ENCODE data around the gene TAF11L8. TPM values are rescaled to one million over a fixed set of nuclear protein-coding genes. Genes with fewer than 3 reads are reported as not detected.

Gene TAF11L8
- total and polyA plus RNA-seq, 2 of the 8 experiments (the other 6 are each of a cell fraction or from before 2014, with no cell fraction given) = not detected

Small RNAs within 50 kb of the gene (small RNA-seq; reads per million reads assigned to genes)
- gene AC233724.3 (ENCODE audit: insufficient read depth) (not detected), gene AC233724.6 (ENCODE audit: insufficient read depth) (not detected), gene AC233724.7 (ENCODE audit: insufficient read depth) (not detected)

Other genes starting within 250 kb of the TAF11L8 start
- gene TAF11L2, start 92.7 kb downstream of the TAF11L8 start, total RNA-seq (2021; fragmentation: NEBNext Ultra II Directional; extraction: Animal tissue kit (Norgen Biotek cat#: 25700)) = not detected in 2 replicates
- not detected in 2 replicates for gene TAF11L2, start 92.7 kb downstream of the TAF11L8 start, polyA plus RNA-seq (2011; rRNA removed)
- not detected in 2 replicates for gene TAF11L3, start 72.6 kb downstream of the TAF11L8 start, total RNA-seq (2021; fragmentation: NEBNext Ultra II Directional; extraction: Animal tissue kit (Norgen Biotek cat#: 25700))
- gene TAF11L3, start 72.6 kb downstream of the TAF11L8 start, polyA plus RNA-seq (2011; rRNA removed) = not detected in 2 replicates
- gene TAF11L4, start 69.2 kb downstream of the TAF11L8 start, total RNA-seq (2021; fragmentation: NEBNext Ultra II Directional; extraction: Animal tissue kit (Norgen Biotek cat#: 25700)) = not detected in 2 replicates
- gene TAF11L4, start 69.2 kb downstream of the TAF11L8 start, polyA plus RNA-seq (2011; rRNA removed) = not detected in 2 replicates
- gene TAF11L5, start 65.7 kb downstream of the TAF11L8 start, total RNA-seq (2021; fragmentation: NEBNext Ultra II Directional; extraction: Animal tissue kit (Norgen Biotek cat#: 25700)) = not detected in 2 replicates
- gene TAF11L5, start 65.7 kb downstream of the TAF11L8 start, polyA plus RNA-seq (2011; rRNA removed) = not detected in 2 replicates
- gene TAF11L6, start 62.3 kb downstream of the TAF11L8 start, total RNA-seq (2021; fragmentation: NEBNext Ultra II Directional; extraction: Animal tissue kit (Norgen Biotek cat#: 25700)) = not detected in 2 replicates
- gene TAF11L6, start 62.3 kb downstream of the TAF11L8 start, polyA plus RNA-seq (2011; rRNA removed) = not detected in 2 replicates
- not detected in 2 replicates for gene TAF11L7, start 5.2 kb downstream of the TAF11L8 start, total RNA-seq (2021; fragmentation: NEBNext Ultra II Directional; extraction: Animal tissue kit (Norgen Biotek cat#: 25700))
- gene TAF11L7, start 5.2 kb downstream of the TAF11L8 start, polyA plus RNA-seq (2011; rRNA removed) = not detected in 2 replicates
- gene TAF11L9, start 3.4 kb upstream of the TAF11L8 start, total RNA-seq (2021; fragmentation: NEBNext Ultra II Directional; extraction: Animal tissue kit (Norgen Biotek cat#: 25700)) = not detected in 2 replicates
- gene TAF11L9, start 3.4 kb upstream of the TAF11L8 start, polyA plus RNA-seq (2011; rRNA removed) = not detected in 2 replicates
- gene TAF11L10, start 6.9 kb upstream of the TAF11L8 start, total RNA-seq (2021; fragmentation: NEBNext Ultra II Directional; extraction: Animal tissue kit (Norgen Biotek cat#: 25700)) = not detected in 2 replicates
- not detected in 2 replicates for gene TAF11L10, start 6.9 kb upstream of the TAF11L8 start, polyA plus RNA-seq (2011; rRNA removed)
- gene TAF11L11, start 13.2 kb upstream of the TAF11L8 start, total RNA-seq (2021; fragmentation: NEBNext Ultra II Directional; extraction: Animal tissue kit (Norgen Biotek cat#: 25700)) = not detected in 2 replicates
- gene TAF11L11, start 13.2 kb upstream of the TAF11L8 start, polyA plus RNA-seq (2011; rRNA removed) = not detected in 2 replicates
- gene TAF11L12, start 19.4 kb upstream of the TAF11L8 start, total RNA-seq (2021; fragmentation: NEBNext Ultra II Directional; extraction: Animal tissue kit (Norgen Biotek cat#: 25700)) = not detected in 2 replicates
- gene TAF11L12, start 19.4 kb upstream of the TAF11L8 start, polyA plus RNA-seq (2011; rRNA removed) = not detected in 2 replicates
- gene TAF11L13, start 41.1 kb upstream of the TAF11L8 start, total RNA-seq (2021; fragmentation: NEBNext Ultra II Directional; extraction: Animal tissue kit (Norgen Biotek cat#: 25700)) = not detected in 2 replicates
- gene TAF11L13, start 41.1 kb upstream of the TAF11L8 start, polyA plus RNA-seq (2011; rRNA removed) = not detected in 2 replicates
- not detected in 2 replicates for gene TAF11L14, start 43.5 kb upstream of the TAF11L8 start, total RNA-seq (2021; fragmentation: NEBNext Ultra II Directional; extraction: Animal tissue kit (Norgen Biotek cat#: 25700))
- gene TAF11L14, start 43.5 kb upstream of the TAF11L8 start, polyA plus RNA-seq (2011; rRNA removed) = not detected in 2 replicates

All from H1 (cell line).